HL-60 (cell line): ENCODE data around the gene POLD3.

Experiments
- DNase-seq, 2 experiments: peaks; one replicate each; pipeline ENCODE4 v3.0.0-alpha.2; 2010 to 2020; ENCODE audit warnings: low read depth in 1 of 2, low spot score in 1 of 2
- H3K27ac ChIP-seq: fragments of 250-450 bp; sonication (Bioruptor Pico); replicated peaks from 2 replicates; pipeline ENCODE4 v1.5.1; 2020; ENCODE audit warnings: mild to moderate bottlenecking, moderate library complexity
- H3K27me3 ChIP-seq: fragments of 250-450 bp; sonication (Bioruptor Pico); 2 replicates; pipeline ENCODE4 v1.5.1; 2021; ENCODE audit warnings: mild to moderate bottlenecking, moderate library complexity; ENCODE audit not compliant: insufficient read depth, poor library complexity, severe bottlenecking
- H3K4me3 ChIP-seq: replicated peaks from 2 replicates; pipeline ENCODE4 v1.5.1; 2011; ENCODE audit warnings: mild to moderate bottlenecking, control low read depth, low read length; ENCODE audit not compliant: insufficient read depth
- CTCF ChIP-seq: IDR thresholded peaks from one replicate; pipeline ENCODE4 v1.5.1; 2011; ENCODE audit warnings: low read length, control low read depth, inconsistent platforms; ENCODE audit not compliant: insufficient read depth
- GABPA ChIP-seq: IDR thresholded peaks from 2 replicates; pipeline ENCODE4 v1.6.1; 2012; ENCODE audit warnings: low read depth
- POLR2AphosphoS5 ChIP-seq: IDR thresholded peaks from 2 replicates; pipeline ENCODE4 v1.6.1; 2012; ENCODE audit warnings: low read depth
- REST ChIP-seq: IDR thresholded peaks from 2 replicates; pipeline ENCODE4 v1.6.1; 2012; ENCODE audit warnings: low read depth; ENCODE audit not compliant: insufficient replicate concordance
- SPI1 ChIP-seq: IDR thresholded peaks from 2 replicates; pipeline ENCODE4 v1.6.1; 2012; ENCODE audit warnings: low read depth, mild to moderate bottlenecking, borderline replicate concordance

Gene POLD3

GRCh38 chr11:74662487-74663103 is 70.2 kb downstream of the POLD3 start:
- Histone ChIP-seq H3K27me3 (no peaks in the 10 kb centered on the region), H3K4me3 (no peak overlapping the region), H3K27ac (no peak overlapping the region)
- TF ChIP-seq GABPA (no peak), REST (no peak), CTCF (no peak), SPI1 (no peak), POLR2AphosphoS5 (no peak)
- DNase-seq: no peak

- DNase-seq: no peak
- TF ChIP-seq REST (no peak), CTCF (no peak), GABPA (no peak), POLR2AphosphoS5 (no peak), SPI1 (no peak)
- Histone ChIP-seq H3K4me3 (no peak overlapping the region), H3K27me3 (no peaks in the 10 kb centered on the region), H3K27ac (no peak overlapping the region)
Observed at GRCh38 chr11:74663315-74663714, 70.9 kb downstream of the POLD3 start.

GRCh38 chr11:74669211-74670160 is 77.1 kb downstream of the POLD3 start:
- no peak for TF ChIP-seq REST
- TF ChIP-seq POLR2AphosphoS5: no peak
- TF ChIP-seq CTCF: no peak
- TF ChIP-seq GABPA: no peak
- TF ChIP-seq SPI1: no peak
- no peaks in the 10 kb centered on the region for H3K27me3 ChIP-seq
- H3K4me3 ChIP-seq: no peak overlapping the region
- no peak overlapping the region for H3K27ac ChIP-seq
- DNase-seq: no peak
